ENCODE results near the gene ATP8B4.

DNA sequence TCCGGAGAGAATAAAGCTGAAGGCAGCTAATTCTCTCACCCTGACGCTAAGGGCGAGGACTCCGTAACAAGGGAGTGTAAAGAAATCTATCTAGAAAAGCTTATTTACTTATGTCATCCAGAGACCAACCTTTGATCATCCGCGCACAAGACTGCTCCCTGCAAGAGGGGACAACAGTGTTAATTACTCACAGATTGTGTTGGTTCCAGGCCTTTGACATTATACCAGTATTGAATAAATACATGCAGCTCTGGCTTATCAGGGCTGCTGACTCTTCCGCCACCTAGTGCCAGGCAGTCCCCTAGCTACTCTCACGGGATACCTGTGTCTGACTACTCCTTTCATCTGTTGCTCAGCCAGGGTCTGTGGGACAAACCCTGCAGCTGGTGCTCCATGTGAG, 286.5 kb downstream of the ATP8B4 start:
- TF ChIP-seq RAD21 (IDR thresholded peaks at IDR 0.05; ENCODE audit: low read depth) (peak; percentile 48), NFIC (IDR thresholded peaks at IDR 0.05) (no peak), YY1 (IDR thresholded peaks at IDR 0.05; ENCODE audit: low read depth) (no peak), ZBTB7A (IDR thresholded peaks at IDR 0.05; ENCODE audit: low read depth) (no peak), FOXM1 (IDR thresholded peaks at IDR 0.05; ENCODE audit: borderline replicate concordance, low read depth) (no peak)
- TF ChIP-seq, protein P1, sequence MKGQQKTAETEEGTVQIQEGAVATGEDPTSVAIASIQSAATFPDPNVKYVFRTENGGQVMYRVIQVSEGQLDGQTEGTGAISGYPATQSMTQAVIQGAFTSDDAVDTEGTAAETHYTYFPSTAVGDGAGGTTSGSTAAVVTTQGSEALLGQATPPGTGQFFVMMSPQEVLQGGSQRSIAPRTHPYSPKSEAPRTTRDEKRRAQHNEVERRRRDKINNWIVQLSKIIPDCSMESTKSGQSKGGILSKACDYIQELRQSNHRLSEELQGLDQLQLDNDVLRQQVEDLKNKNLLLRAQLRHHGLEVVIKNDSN (IDR thresholded peaks at IDR 0.05), result no peak

Measured in Ishikawa (cell line).